SJSA1 (cell line): Measurements from ENCODE around the gene ACP1. TPM values are rescaled to one million over a fixed set of nuclear protein-coding genes. Genes with fewer than 3 reads are reported as not detected.

Experiments used
- DNase-seq, 2 experiments: peaks; one replicate each; pipeline ENCODE4 v3.0.0-alpha.2; 2015 to 2020; ENCODE audit warnings: low spot score in 2 of 2, low read depth in 1 of 2
- H3K27ac ChIP-seq: fragments of 250-450 bp; sonication (Bioruptor Pico); 2 replicates; pipeline ENCODE4 v1.5.1; 2020; ENCODE audit warnings: mild to moderate bottlenecking, moderate library complexity
- H3K27me3 ChIP-seq: fragments of 250-450 bp; sonication (Bioruptor Pico); replicated peaks from 2 replicates; pipeline ENCODE4 v1.5.1; 2020; ENCODE audit warnings: mild to moderate bottlenecking, moderate library complexity
- H3K36me3 ChIP-seq: fragments of 250-450 bp; sonication (Bioruptor Pico); 2 replicates; pipeline ENCODE4 v1.5.1; 2020; ENCODE audit warnings: mild to moderate bottlenecking
- H3K4me1 ChIP-seq: fragments of 250-450 bp; sonication (Bioruptor Pico); replicated peaks from 2 replicates; pipeline ENCODE4 v1.6.1; 2021; ENCODE audit warnings: mild to moderate bottlenecking
- H3K4me3 ChIP-seq: fragments of 250-450 bp; sonication (Bioruptor Pico); 2 replicates; pipeline ENCODE4 v1.5.1; 2020; ENCODE audit warnings: mild to moderate bottlenecking
- H3K9me3 ChIP-seq: fragments of 250-450 bp; sonication (Bioruptor Pico); replicated peaks from 2 replicates; pipeline ENCODE4 v1.5.1; 2020; ENCODE audit warnings: mild to moderate bottlenecking
- total RNA-seq: library from RNA; depleted of rRNA; stranded (reverse); fragments of >200 nt; shearing (Covaris generic); gene quantifications from 2 replicates; pipeline ENCODE4 v1.2.3, GENCODE V29; 2014

Gene ACP1
- total RNA-seq, 1 experiment from 2014 or later, result 189 TPM

- H3K9me3 ChIP-seq, result no peaks in the 10 kb centered on the region
- no peak overlapping the region for H3K4me3 ChIP-seq
- H3K36me3 ChIP-seq, result peaks cover 69% of the 10 kb centered on the region
- no peak for DNase-seq
- no peak overlapping the region for H3K27ac ChIP-seq
- H3K4me1 ChIP-seq, result no peaks in the 10 kb centered on the region
- H3K27me3 ChIP-seq, result no peaks in the 10 kb centered on the region
Observed at GRCh38 chr2:279366-279765, 14.6 kb downstream of the ACP1 start.

DNA sequence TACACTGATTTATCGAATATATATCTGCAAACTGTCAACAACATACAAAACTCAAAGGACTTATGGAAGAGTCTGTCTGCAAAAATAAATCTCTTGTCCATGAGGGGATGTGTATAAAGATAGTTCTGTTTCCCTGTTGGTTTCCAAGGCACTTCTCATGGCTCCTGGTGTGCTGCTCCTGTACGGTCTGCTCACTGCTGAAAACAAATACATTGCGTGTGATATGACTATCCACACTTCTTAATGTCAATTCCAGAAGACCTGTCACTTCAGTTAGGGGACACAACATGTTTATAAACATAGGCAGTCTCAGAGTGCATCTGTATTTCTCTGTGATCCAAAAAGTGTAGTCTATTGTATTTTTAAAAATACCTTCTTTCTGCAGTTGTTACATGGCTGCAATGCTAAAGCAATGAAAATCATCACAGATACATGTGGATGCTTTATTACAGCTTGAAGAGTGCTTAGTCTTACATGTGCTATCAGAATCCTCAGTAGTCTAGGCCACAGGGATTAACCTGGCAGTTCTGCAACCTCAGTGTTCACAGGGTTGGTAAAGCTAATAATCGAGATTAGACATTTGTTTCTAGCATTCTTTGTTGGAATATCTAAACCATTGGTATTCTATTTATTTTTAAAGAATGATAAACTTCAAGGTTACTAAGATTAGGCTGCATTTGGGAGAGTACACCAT is 15.4 kb downstream of the ACP1 start:
- Histone ChIP-seq H3K27me3 (no peaks in the 10 kb centered on the region), H3K9me3 (no peaks in the 10 kb centered on the region), H3K27ac (no peak overlapping the region), H3K4me1 (0 out of 2 replicates have a peak, but pooled peaks cover under 1% of the 10 kb centered on the region), H3K36me3 (peaks cover 61% of the 10 kb centered on the region), H3K4me3 (no peak overlapping the region)
- DNase-seq, result no peak

- Histone ChIP-seq H3K9me3 (no peaks in the 10 kb centered on the region), H3K36me3 (peaks cover 56% of the 10 kb centered on the region), H3K4me1 (0 out of 2 replicates have a peak, but pooled peaks cover 7% of the 10 kb centered on the region), H3K27ac (no peak overlapping the region), H3K4me3 (no peak overlapping the region), H3K27me3 (no peaks in the 10 kb centered on the region; the same call in 1 of the 2 replicates)
- no peak for DNase-seq
Observed at GRCh38 chr2:280650-281110, 15.9 kb downstream of the ACP1 start.

DNA sequence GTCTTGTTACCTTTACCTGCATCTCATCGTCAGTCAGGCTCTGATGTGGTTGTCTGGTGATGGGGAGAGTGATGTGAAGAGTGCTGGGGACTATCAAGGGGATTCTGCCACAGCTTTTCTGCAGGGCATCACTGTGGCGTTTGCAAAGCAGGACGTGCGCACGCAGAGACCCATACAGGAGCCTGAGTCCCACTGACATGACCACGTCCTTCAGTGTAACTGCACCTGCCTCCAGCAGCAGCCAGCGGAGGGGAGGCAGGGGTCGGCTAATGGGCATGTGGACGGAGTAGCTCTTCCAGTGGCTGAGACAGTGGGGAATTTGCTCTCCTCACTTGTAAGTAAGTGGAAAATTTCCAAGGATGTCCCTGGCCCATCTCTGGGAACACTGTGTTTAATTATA is 16.6 kb downstream of the ACP1 start:
- Histone ChIP-seq H3K27ac (no peak overlapping the region), H3K4me3 (no peak overlapping the region), H3K9me3 (no peaks in the 10 kb centered on the region), H3K27me3 (peaks cover 6% of the 10 kb centered on the region; the same call in 1 of the 2 replicates), H3K4me1 (0 out of 2 replicates have a peak, but pooled peaks cover 7% of the 10 kb centered on the region), H3K36me3 (peaks cover 49% of the 10 kb centered on the region)
- DNase-seq, result no peak

GRCh38 chr2:282371-283263 is 17.9 kb downstream of the ACP1 start:
- Histone ChIP-seq H3K27ac (no peak overlapping the region), H3K9me3 (no peaks in the 10 kb centered on the region), H3K4me3 (no peak overlapping the region)

GRCh38 chr2:283996-284794 is 19.4 kb downstream of the ACP1 start:
- no peak overlapping the region for H3K27ac ChIP-seq
- H3K4me3 ChIP-seq, result no peak overlapping the region
- no peak for DNase-seq
- peaks cover 15% of the 10 kb centered on the region for H3K4me1 ChIP-seq
- H3K36me3 ChIP-seq, result peaks cover 23% of the 10 kb centered on the region
- H3K9me3 ChIP-seq, result no peaks in the 10 kb centered on the region
- H3K27me3 ChIP-seq, result peaks cover 27% of the 10 kb centered on the region

More at GRCh38 chr2:282371-283263, 17.9 kb downstream of the ACP1 start:
- H3K27me3 ChIP-seq, result peaks cover 18% of the 10 kb centered on the region
- peaks cover 36% of the 10 kb centered on the region for H3K36me3 ChIP-seq
- DNase-seq, result no peak
- H3K4me1 ChIP-seq, result 0 out of 2 replicates have a peak, but pooled peaks cover 7% of the 10 kb centered on the region

DNA sequence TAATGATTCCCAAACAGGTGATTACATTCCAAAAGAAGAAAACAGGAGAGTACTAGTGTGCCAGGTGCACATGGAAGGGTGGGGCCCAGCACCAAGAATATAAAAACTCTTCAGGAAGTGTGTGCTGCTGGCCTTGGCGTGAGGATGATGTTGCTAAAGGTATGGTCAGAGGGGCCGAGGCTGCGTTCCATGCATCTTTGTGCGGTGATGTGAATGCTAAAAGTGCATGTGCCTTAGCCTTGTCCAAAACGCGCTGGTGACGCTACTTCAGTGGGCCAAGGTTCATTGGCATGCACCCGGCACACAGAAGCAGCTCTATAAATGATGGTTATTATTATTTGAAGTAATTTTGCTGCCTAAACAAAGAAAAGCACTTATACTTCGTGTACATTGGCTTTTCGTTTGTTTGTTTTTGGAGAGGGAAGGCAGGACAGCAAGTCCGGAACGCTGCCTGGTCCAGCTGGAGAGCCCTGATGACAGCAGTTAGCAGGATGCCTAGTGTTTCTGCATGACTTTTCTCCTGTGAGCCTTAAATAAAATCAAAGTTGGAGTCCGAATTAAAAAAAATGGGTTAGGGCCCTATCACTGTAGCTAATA is 20.2 kb downstream of the ACP1 start:
- peaks cover 23% of the 10 kb centered on the region for H3K4me1 ChIP-seq
- H3K27me3 ChIP-seq, result peaks cover 35% of the 10 kb centered on the region
- H3K4me3 ChIP-seq, result no peak overlapping the region
- H3K27ac ChIP-seq, result no peak overlapping the region
- H3K36me3 ChIP-seq, result peaks cover 18% of the 10 kb centered on the region
- no peak for DNase-seq
- H3K9me3 ChIP-seq, result no peaks in the 10 kb centered on the region

DNA sequence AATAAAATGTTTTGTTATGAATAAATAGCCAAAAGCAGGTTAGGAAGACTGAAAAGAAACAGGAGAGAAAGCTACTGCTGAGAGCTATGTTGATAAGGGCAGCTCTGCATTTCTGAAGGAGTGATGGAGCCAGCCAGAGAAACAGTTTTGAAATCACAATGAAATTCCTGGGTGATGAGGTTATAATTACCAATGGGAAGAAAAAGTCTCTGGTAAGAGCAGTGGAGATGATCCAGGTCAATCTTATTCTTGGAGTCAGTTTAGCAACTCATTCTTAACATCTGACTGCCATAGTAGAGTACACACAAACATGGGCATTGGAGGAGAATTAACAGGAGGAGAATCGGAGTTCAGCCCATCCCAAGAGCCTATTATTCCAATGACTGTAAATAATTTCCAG is 20.8 kb downstream of the ACP1 start:
- peaks cover 16% of the 10 kb centered on the region; the same call in 1 of the 2 replicates for H3K36me3 ChIP-seq
- no peak overlapping the region for H3K27ac ChIP-seq
- DNase-seq, result peak in 1 of 2 experiments; percentile 6
- H3K27me3 ChIP-seq, result peaks cover 41% of the 10 kb centered on the region
- no peak overlapping the region for H3K4me3 ChIP-seq
- peaks cover 23% of the 10 kb centered on the region for H3K4me1 ChIP-seq
- no peaks in the 10 kb centered on the region for H3K9me3 ChIP-seq

GRCh38 chr2:286035-286434 is 21.3 kb downstream of the ACP1 start:
- H3K27ac ChIP-seq, result no peak overlapping the region
- H3K36me3 ChIP-seq, result peaks cover 13% of the 10 kb centered on the region; the same call in 1 of the 2 replicates
- no peak for DNase-seq
- peaks cover 23% of the 10 kb centered on the region for H3K4me1 ChIP-seq
- no peak overlapping the region for H3K4me3 ChIP-seq
- peaks cover 42% of the 10 kb centered on the region for H3K27me3 ChIP-seq
- H3K9me3 ChIP-seq, result no peaks in the 10 kb centered on the region

GRCh38 chr2:286774-287392 is 22.1 kb downstream of the ACP1 start:
- Histone ChIP-seq H3K36me3 (peaks cover 5% of the 10 kb centered on the region; the same call in 1 of the 2 replicates), H3K4me3 (no peak overlapping the region), H3K27me3 (peaks cover 42% of the 10 kb centered on the region), H3K27ac (no peak overlapping the region), H3K9me3 (no peaks in the 10 kb centered on the region), H3K4me1 (peaks cover 23% of the 10 kb centered on the region)
- DNase-seq, result no peak

DNA sequence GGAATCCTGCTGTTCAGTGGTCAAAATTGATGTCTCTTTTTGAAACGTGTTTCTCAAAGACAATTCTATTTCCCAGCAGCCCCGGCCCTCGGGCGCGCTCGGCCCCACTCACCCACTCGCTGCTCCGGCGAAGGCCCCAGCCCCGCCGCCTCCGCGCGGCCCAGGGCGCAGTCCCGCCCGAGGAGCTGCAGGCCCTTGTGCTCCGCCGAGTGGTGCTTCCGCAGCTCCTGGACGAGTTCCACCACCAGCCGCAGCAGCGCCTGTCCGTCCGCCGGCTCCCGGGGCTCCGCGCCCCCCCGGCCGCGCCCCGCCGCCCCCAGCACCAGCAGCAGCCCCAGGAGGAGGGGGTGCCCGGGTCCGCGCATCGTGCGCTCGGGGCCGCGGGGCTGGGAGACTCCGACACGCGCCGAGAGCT is 22.7 kb downstream of the ACP1 start:
- DNase-seq, result no peak
- no peaks in the 10 kb centered on the region; the same call in 1 of the 2 replicates for H3K36me3 ChIP-seq
- H3K27ac ChIP-seq, result no peak overlapping the region
- H3K4me3 ChIP-seq, result no peak overlapping the region
- no peaks in the 10 kb centered on the region for H3K9me3 ChIP-seq
- peaks cover 42% of the 10 kb centered on the region for H3K27me3 ChIP-seq
- H3K4me1 ChIP-seq, result peaks cover 23% of the 10 kb centered on the region

DNA sequence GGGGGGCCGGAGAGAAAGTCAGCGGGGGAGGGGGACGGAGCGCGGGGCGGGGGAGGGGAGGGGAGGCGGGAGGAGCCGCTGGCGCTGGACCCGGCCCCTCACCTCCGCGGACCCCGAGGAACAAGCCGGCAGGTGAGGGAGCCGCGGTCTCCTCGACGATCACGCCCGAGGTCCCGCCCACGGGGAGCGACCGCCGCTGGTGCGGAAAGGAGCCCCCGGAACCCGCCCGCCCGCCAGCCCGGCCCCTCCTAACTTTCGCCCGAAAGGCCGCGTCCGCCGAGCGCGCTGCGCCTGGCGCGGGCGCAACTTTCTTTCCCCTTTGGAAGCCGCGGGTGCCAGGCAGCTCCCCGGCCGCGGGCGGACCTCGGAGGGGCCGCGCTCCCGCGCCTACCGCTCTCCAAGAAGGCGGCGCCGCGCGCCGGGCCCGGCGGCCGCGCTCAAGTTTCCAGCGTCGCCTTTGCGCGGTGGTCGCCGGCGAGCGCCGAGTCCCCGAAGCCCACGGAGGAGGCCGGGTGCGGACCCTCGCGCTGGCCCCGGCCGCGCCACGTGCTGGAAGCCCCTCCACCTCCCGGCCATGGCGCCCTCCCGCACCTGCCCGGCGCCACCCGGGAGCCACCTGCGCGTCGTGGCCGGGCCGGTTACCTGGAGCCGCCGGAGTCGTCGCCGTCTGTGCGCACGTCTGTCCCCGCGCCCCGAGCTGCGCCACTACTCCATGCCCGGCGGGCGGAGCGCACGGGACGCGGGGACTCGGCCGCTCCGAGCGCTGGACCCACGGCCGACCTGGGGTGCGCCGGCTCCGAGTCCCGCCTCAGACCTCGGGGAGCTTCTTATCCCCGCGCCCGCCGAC is 23.4 kb downstream of the ACP1 start, which contains the start of gene ALKAL2:
ALKAL2 (minus strand) TSS at position 181 of the 847 bp plus-strand sequence. CDS start 256 bp downstream, outside the sequence.
- peak in 1 of 2 experiments; percentile 17 for DNase-seq

More for the DNA sequence above, 23.4 kb downstream of the ACP1 start, which contains the start of gene ALKAL2:
- no peak within 1 kb of the TSS for H3K4me3 ChIP-seq
- H3K9me3 ChIP-seq, result no peaks in the 10 kb centered on the region
- H3K27me3 ChIP-seq, result peaks cover 42% of the 10 kb centered on the region
- H3K4me1 ChIP-seq, result peaks cover 23% of the 10 kb centered on the region
- H3K27ac ChIP-seq, result no peak within 1 kb of the TSS
- H3K36me3 ChIP-seq, result no peaks in the 10 kb centered on the region
